ENCODE results near the gene RBM41.

The RBM41 gene

GRCh38 chrX:107029752-107030151 lies 88.9 kb downstream of the RBM41 start:
- no peak for DNase-seq

GRCh38 chrX:107025545-107025944 lies 93.1 kb downstream of the RBM41 start:
- DNase-seq = no peak

- no peak for DNase-seq
Measured at GRCh38 chrX:107014936-107015335, 103.7 kb downstream of the RBM41 start.

Measured in right kidney (tissue), 1 donor.